H1 (cell line): Measurements from ENCODE around the gene CRTAC1. TPM values are rescaled to one million over a fixed set of nuclear protein-coding genes. Genes with fewer than 3 reads are reported as not detected.

Experiments used
- CTCF ChIA-PET: fragments of 300-600 bp; sonication (Branson Sonifier 250); formaldehyde crosslinking; loops from one replicate; lab custom pipeline; 2021; ENCODE audit not compliant: partially characterized antibody; lab: Charles Lee
- POLR2A ChIA-PET: fragments of 300-600 bp; sonication (Branson Sonifier 250); formaldehyde crosslinking; loops from one replicate; lab custom pipeline; 2021; ENCODE audit warnings: inconsistent platforms; ENCODE audit not compliant: partially characterized antibody; lab: Charles Lee
- DNase-seq, 2 experiments: peaks; one replicate each; pipeline versions ENCODE4 v3.0.0 to v3.0.0-alpha.2; 2010 to 2022; ENCODE audit warnings: low spot score in 2 of 2, low read depth in 1 of 2, mixed read lengths in 1 of 2
- FAIRE-seq: peaks from 2 replicates; lab custom pipeline; 2011; peaks lifted over from hg19 to GRCh38; lab: Jason Lieb, UNC
- H2AFZ ChIP-seq: 2 replicates; pipeline ENCODE4 v1.8.1; 2012; ENCODE audit warnings: low read length, inconsistent platforms
- H2AK5ac ChIP-seq: 2 replicates; pipeline ENCODE4 v1.6.1; 2013; ENCODE audit warnings: low read depth, low read length
- H2BK120ac ChIP-seq: replicated peaks from 2 replicates; pipeline ENCODE3; 2013; ENCODE audit warnings: low read depth, low read length, inconsistent platforms
- H2BK12ac ChIP-seq: 2 replicates; pipeline ENCODE4 v1.6.1; 2013; ENCODE audit warnings: low read depth, low read length
- H2BK15ac ChIP-seq: 2 replicates; pipeline ENCODE4 v1.6.1; 2013; ENCODE audit warnings: low read length
- H2BK20ac ChIP-seq: 2 replicates; pipeline ENCODE4 v1.6.1; 2013; ENCODE audit warnings: low read length
- H2BK5ac ChIP-seq: 2 replicates; pipeline ENCODE4 v1.6.1; 2013; ENCODE audit warnings: low read depth, low read length
- H3K14ac ChIP-seq: 2 replicates; pipeline ENCODE4 v1.6.1; 2013; ENCODE audit warnings: inconsistent platforms; ENCODE audit not compliant: insufficient read length
- H3K18ac ChIP-seq: 2 replicates; pipeline ENCODE4 v1.6.1; 2013; ENCODE audit warnings: low read length; ENCODE audit errors: extremely low read depth
- H3K23ac ChIP-seq: 2 replicates; pipeline ENCODE4 v1.6.1; 2013; ENCODE audit warnings: inconsistent platforms; ENCODE audit not compliant: insufficient read length
- H3K23me2 ChIP-seq: 2 replicates; pipeline ENCODE4 v1.6.1; 2013; ENCODE audit warnings: low read depth, low read length
- H3K27ac ChIP-seq: 2 replicates; pipeline ENCODE4 v1.6.1; 2011; ENCODE audit warnings: low read depth, low read length, inconsistent platforms
- H3K27me3 ChIP-seq, 4 experiments: replicated peaks in 1 of 4; 1 replicate in 1 of 4; 2 replicates in 3 of 4; pipeline versions ENCODE4 v1.6.1 to v1.8.1; 2011 to 2013; ENCODE audit warnings: low read length in 3 of 4, mild to moderate bottlenecking in 3 of 4, inconsistent platforms in 2 of 4, mixed read lengths in 2 of 4, moderate library complexity in 1 of 4; ENCODE audit not compliant: control insufficient read depth in 3 of 4, insufficient read depth in 3 of 4; ENCODE audit errors: extremely low read depth in 1 of 4
- H3K36me3 ChIP-seq, 4 experiments: 2 replicates each; pipeline versions ENCODE4 v1.6.1 to v1.8.1; 2011 to 2013; ENCODE audit warnings: mild to moderate bottlenecking in 4 of 4, low read length in 3 of 4, moderate library complexity in 2 of 4, control low read depth in 1 of 4, inconsistent platforms in 1 of 4; ENCODE audit not compliant: insufficient read depth in 4 of 4, control insufficient read depth in 2 of 4
- H3K4ac ChIP-seq: replicated peaks from 2 replicates; pipeline ENCODE3; 2013; ENCODE audit warnings: low read length, low read depth, mixed read lengths, inconsistent platforms; ENCODE audit not compliant: insufficient read length
- H3K4me1 ChIP-seq, 4 experiments: replicated peaks in 1 of 4; 1 replicate in 1 of 4; 2 replicates in 3 of 4; pipeline versions ENCODE4 v1.6.1 to v1.8.1; 2011 to 2013; ENCODE audit warnings: low read length in 3 of 4, inconsistent platforms in 2 of 4, mixed read lengths in 1 of 4; ENCODE audit not compliant: insufficient read depth in 4 of 4, control insufficient read depth in 3 of 4
- H3K4me2 ChIP-seq, 2 experiments: 2 replicates each; pipeline versions ENCODE4 v1.6.1 to v1.8.1; 2011 to 2013; ENCODE audit warnings: low read depth in 2 of 2, low read length in 2 of 2, control low read depth in 1 of 2, inconsistent platforms in 1 of 2, mild to moderate bottlenecking in 1 of 2; ENCODE audit not compliant: insufficient read depth in 1 of 2
- H3K4me3 ChIP-seq, 4 experiments: fragments of 200-600, 300-600 bp in 1 of 4; sonication (generic), shearing (Covaris generic), sonication (Bioruptor Twin) in 1 of 4; 2 replicates each; pipeline versions ENCODE4 v1.5.1 to v1.8.1; 2011 to 2016; ENCODE audit warnings: low read length in 4 of 4, low read depth in 3 of 4, control low read depth in 2 of 4, inconsistent platforms in 2 of 4, mild to moderate bottlenecking in 2 of 4, mixed read lengths in 1 of 4, moderate library complexity in 1 of 4; ENCODE audit not compliant: insufficient read depth in 2 of 4; ENCODE audit errors: extremely low read depth in 1 of 4
- H3K56ac ChIP-seq: replicated peaks from 2 replicates; pipeline ENCODE3; 2013; ENCODE audit warnings: low read depth, mild to moderate bottlenecking, mixed read lengths, low read length, inconsistent platforms; ENCODE audit not compliant: insufficient read length
- H3K79me1 ChIP-seq: 2 replicates; pipeline ENCODE4 v1.6.1; 2013; ENCODE audit warnings: low read depth, low read length, control low read depth
- H3K79me2 ChIP-seq, 2 experiments: 2 replicates each; pipeline versions ENCODE4 v1.6.1 to v1.8.1; 2012 to 2013; ENCODE audit warnings: low read length in 2 of 2, mild to moderate bottlenecking in 2 of 2, inconsistent platforms in 1 of 2; ENCODE audit not compliant: insufficient read depth in 2 of 2, control insufficient read depth in 1 of 2
- H3K9ac ChIP-seq, 4 experiments: replicated peaks in 1 of 4; 1 replicate in 1 of 4; 2 replicates in 3 of 4; pipeline versions ENCODE4 v1.6.1 to v1.8.1; 2011 to 2013; ENCODE audit warnings: low read depth in 3 of 4, low read length in 3 of 4, control low read depth in 2 of 4, mild to moderate bottlenecking in 2 of 4, moderate library complexity in 2 of 4, inconsistent platforms in 1 of 4; ENCODE audit errors: extremely low read depth in 1 of 4
- H3K9me3 ChIP-seq, 2 experiments: 2 replicates each; pipeline versions ENCODE4 v1.6.1 to v1.8.1; 2012 to 2013; ENCODE audit warnings: mild to moderate bottlenecking in 2 of 2, moderate library complexity in 2 of 2, control low read depth in 1 of 2, inconsistent platforms in 1 of 2, low read depth in 1 of 2, low read length in 1 of 2, mixed read lengths in 1 of 2; ENCODE audit not compliant: insufficient read depth in 2 of 2
- H4K20me1 ChIP-seq, 2 experiments: replicated peaks in 1 of 2; 2 replicates each; pipeline versions ENCODE3 to v1.8.1; 2011 to 2013; ENCODE audit warnings: inconsistent platforms in 2 of 2, low read length in 2 of 2, mild to moderate bottlenecking in 1 of 2; ENCODE audit not compliant: insufficient read depth in 2 of 2, control insufficient read depth in 1 of 2
- H4K5ac ChIP-seq: 2 replicates; pipeline ENCODE4 v1.6.1; 2013; ENCODE audit warnings: low read length, low read depth, mixed read lengths, inconsistent platforms; ENCODE audit not compliant: insufficient read length
- H4K8ac ChIP-seq: 2 replicates; pipeline ENCODE4 v1.8.0; 2013; ENCODE audit warnings: mild to moderate bottlenecking, moderate library complexity, low read length, inconsistent platforms; ENCODE audit not compliant: insufficient read depth; ENCODE audit errors: extremely low read depth
- H4K91ac ChIP-seq: replicated peaks from 2 replicates; pipeline ENCODE3; 2013; ENCODE audit warnings: low read length, mixed read lengths, inconsistent platforms; ENCODE audit not compliant: insufficient read length
- BRCA1 ChIP-seq: IDR thresholded peaks from 2 replicates; pipeline ENCODE4 v1.6.1; 2012; ENCODE audit warnings: low read depth, low read length, improper control_type of control experiment
- CBX5 ChIP-seq: fragments of 300-800, 300-1000 bp; sonication (generic); IDR thresholded peaks from 2 replicates; pipeline ENCODE4 v1.7.1; 2016; ENCODE audit warnings: antibody characterized with exemption, low read length, low read depth
- KDM4A ChIP-seq: IDR thresholded peaks from one replicate; pipeline ENCODE4 v1.7.1; 2012; ENCODE audit warnings: low read depth, mild to moderate bottlenecking, moderate library complexity, low read length, inconsistent platforms; ENCODE audit not compliant: severe bottlenecking
- RXRA ChIP-seq: IDR thresholded peaks from 2 replicates; pipeline ENCODE4 v1.6.1; 2011; ENCODE audit warnings: low read depth, mild to moderate bottlenecking, low read length, moderate library complexity; ENCODE audit not compliant: insufficient read depth
- SAP30 ChIP-seq: fragments of 300-600 bp; sonication (generic); IDR thresholded peaks from 2 replicates; pipeline ENCODE4 v1.7.1; 2012; ENCODE audit warnings: low read length, moderate library complexity, mild to moderate bottlenecking, inconsistent platforms; ENCODE audit not compliant: insufficient read depth, insufficient replicate concordance
- SIX5 ChIP-seq: IDR thresholded peaks from 2 replicates; pipeline ENCODE4 v1.6.1; 2011; ENCODE audit warnings: mild to moderate bottlenecking, low read depth, low read length
- SP1 ChIP-seq: IDR thresholded peaks from 2 replicates; pipeline ENCODE4 v1.6.1; 2011; ENCODE audit warnings: low read depth, low read length
- SP2 ChIP-seq: IDR thresholded peaks from 2 replicates; pipeline ENCODE4 v1.6.1; 2012; ENCODE audit warnings: mild to moderate bottlenecking, low read length, inconsistent platforms
- SP4 ChIP-seq: IDR thresholded peaks from 2 replicates; pipeline ENCODE4 v1.6.1; 2012; ENCODE audit warnings: low read length, inconsistent platforms
- TAF7 ChIP-seq: optimal IDR thresholded peaks from 2 replicates; pipeline ENCODE3; 2011; ENCODE audit warnings: low read depth, mild to moderate bottlenecking, inconsistent platforms, low read length, moderate library complexity, borderline replicate concordance
- YY1 ChIP-seq: IDR thresholded peaks from 2 replicates; pipeline ENCODE4 v1.6.1; 2011; ENCODE audit warnings: low read depth, mild to moderate bottlenecking, low read length
- WGBS, 2 experiments: shearing (Covaris generic) in 1 of 2; methylation state at CpG; one replicate each; pipeline versions ENCODE4 v1.1.6 to v1.1.7; 2013 to 2015; ENCODE audit warnings: low lambda C conversion rate in 2 of 2, mixed read lengths in 2 of 2, inconsistent platforms in 1 of 2, low coverage in 1 of 2, missing lambda C conversion rate in 1 of 2; ENCODE audit not compliant: insufficient replicate concordance in 2 of 2, insufficient coverage in 1 of 2, insufficient read length in 1 of 2; ENCODE audit errors: extremely low coverage in 1 of 2, missing lambda C conversion rate in 1 of 2; 5-methylcytosine and 5-hydroxymethylcytosine counted together
- polyA plus RNA-seq, 7 experiments: library from polyadenylated mRNA; depleted of rRNA in 3 of 7; stranded (reverse) in 5 of 7; unstranded in 2 of 7; fragments of >200 nt in 5 of 7; fragments of 200-250 nt in 2 of 7; gene quantifications; 1 replicate in 5 of 7; 2 replicates in 1 of 7; 4 replicates in 1 of 7; pipeline versions ENCODE4 v1.2.1 to v1.2.3, GENCODE V29; 2011 to 2013; ENCODE audit warnings: missing spikeins in 2 of 7, mixed read lengths in 2 of 7
- total RNA-seq: library from RNA; stranded (reverse); fragmentation: NEBNext Ultra II Directional; extraction: Animal tissue kit (Norgen Biotek cat#: 25700); gene quantifications from 2 replicates; pipeline ENCODE4 v1.2.1, GENCODE V29; 2021
- TF ChIP-seq, protein P1 (sequence below): IDR thresholded peaks from 2 replicates; pipeline ENCODE4 v1.6.1; 2012; ENCODE audit warnings: low read length, inconsistent platforms
- TF ChIP-seq, protein P2 (sequence below): IDR thresholded peaks from 2 replicates; pipeline ENCODE4 v1.6.1; 2011; ENCODE audit warnings: low read depth, mild to moderate bottlenecking, low read length; ENCODE audit not compliant: insufficient read depth

The CRTAC1 gene
- total and polyA plus RNA-seq, 2 of the 8 experiments (the other 6 are each of a cell fraction or from before 2014, with no cell fraction given) = 0.91 to 1.2 TPM

DNA sequence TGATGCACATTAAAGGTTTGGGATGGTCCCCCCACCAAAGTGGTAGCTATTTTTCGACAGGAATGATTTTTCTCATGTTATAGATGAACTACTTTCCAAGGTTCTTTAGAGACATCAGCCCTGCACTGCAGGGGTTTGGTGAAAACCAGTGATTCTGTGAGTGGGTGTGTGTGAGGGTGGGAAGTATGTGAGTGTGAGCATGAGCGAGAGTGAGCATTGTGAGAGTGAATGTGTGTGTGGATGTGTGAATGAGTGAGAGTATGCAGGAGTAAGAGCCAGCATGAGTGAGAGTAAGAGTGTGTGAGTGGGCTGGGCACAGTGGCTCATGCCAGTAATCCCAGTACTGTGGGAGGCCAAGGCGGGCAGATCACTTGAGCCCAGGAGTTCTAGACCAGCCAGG, 105.7 kb downstream of the CRTAC1 start:
- DNase-seq (no peak), FAIRE-seq (no peak)
- Histone ChIP-seq H3K23me2 (peaks cover 5% of the 10 kb centered on the region; the same call in 1 of the 2 replicates), H3K14ac (no peak overlapping the region), H3K79me2 (no peaks in the 10 kb centered on the region), H4K5ac (no peak overlapping the region), H3K36me3 (no peaks in the 10 kb centered on the region), H2BK20ac (no peak overlapping the region), H3K4me3 (no peak overlapping the region), H4K20me1 (no peaks in the 10 kb centered on the region), H3K4ac (no peak overlapping the region), H4K91ac (no peak overlapping the region), H2BK12ac (no peak overlapping the region), H2AFZ (no peak overlapping the region), H3K27ac (no peak overlapping the region), H3K23ac (no peak overlapping the region), H3K4me1 (no peaks in the 10 kb centered on the region; a peak in 1 of 7 replicates), H4K8ac (no peak overlapping the region), H2AK5ac (no peak overlapping the region), H3K56ac (no peak overlapping the region), H3K79me1 (no peaks in the 10 kb centered on the region), H3K18ac (no peak overlapping the region), H3K4me2 (no peak overlapping the region), H2BK5ac (no peak overlapping the region; the same call in 1 of the 2 replicates), H2BK120ac (no peak overlapping the region), H2BK15ac (no peak overlapping the region), H3K9me3 (no peaks in the 10 kb centered on the region), H3K27me3 (no peaks in the 10 kb centered on the region), H3K9ac (no peak overlapping the region)
- CTCF ChIA-PET = interaction anchor here (0.8 to 4.8 kb wide), 4 partner anchors 18 to 384 kb away, joined by 3 to 26 read pairs (median 4); no protein-coding TSS in a partner anchor
- 80 to 100% methylated on average over 1 to 3 of the region's 3 CpGs for WGBS, 2 experiments
- POLR2A ChIA-PET = no interaction called here
- TF ChIP-seq SP4 (no peak), SAP30 (no peak), TAF7 (no peak), SP2 (no peak), KDM4A (no peak), BRCA1 (no peak), SP1 (no peak), RXRA (no peak), YY1 (no peak), SIX5 (no peak), CBX5 (no peak)
- TF ChIP-seq, protein P1, sequence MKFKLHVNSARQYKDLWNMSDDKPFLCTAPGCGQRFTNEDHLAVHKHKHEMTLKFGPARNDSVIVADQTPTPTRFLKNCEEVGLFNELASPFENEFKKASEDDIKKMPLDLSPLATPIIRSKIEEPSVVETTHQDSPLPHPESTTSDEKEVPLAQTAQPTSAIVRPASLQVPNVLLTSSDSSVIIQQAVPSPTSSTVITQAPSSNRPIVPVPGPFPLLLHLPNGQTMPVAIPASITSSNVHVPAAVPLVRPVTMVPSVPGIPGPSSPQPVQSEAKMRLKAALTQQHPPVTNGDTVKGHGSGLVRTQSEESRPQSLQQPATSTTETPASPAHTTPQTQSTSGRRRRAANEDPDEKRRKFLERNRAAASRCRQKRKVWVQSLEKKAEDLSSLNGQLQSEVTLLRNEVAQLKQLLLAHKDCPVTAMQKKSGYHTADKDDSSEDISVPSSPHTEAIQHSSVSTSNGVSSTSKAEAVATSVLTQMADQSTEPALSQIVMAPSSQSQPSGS = no peak
- TF ChIP-seq, protein P2, sequence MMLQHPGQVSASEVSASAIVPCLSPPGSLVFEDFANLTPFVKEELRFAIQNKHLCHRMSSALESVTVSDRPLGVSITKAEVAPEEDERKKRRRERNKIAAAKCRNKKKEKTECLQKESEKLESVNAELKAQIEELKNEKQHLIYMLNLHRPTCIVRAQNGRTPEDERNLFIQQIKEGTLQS = no peak
